Measurements from ENCODE around the gene RAD23B. TPM values are rescaled to one million over a fixed set of nuclear protein-coding genes. Genes with fewer than 3 reads are reported as not detected.

The RAD23B gene
- total RNA-seq, 1 experiment from 2014 or later: 222 TPM

- no peaks in the 10 kb centered on the region for H3K27me3 Mint-ChIP-seq (ENCODE audit: insufficient read depth, unreplicated experiment)
- BruUV-seq (replicated peaks): no TSS peak
- CTCF ChIA-PET: interaction anchor here (2.7 kb wide), 1 partner anchor 10 kb away, joined by 15 read pairs; no protein-coding TSS in a partner anchor
- H3K27ac Mint-ChIP-seq (ENCODE audit: low read depth, unreplicated experiment): no peak overlapping the region
- DNase-seq (ENCODE audit: unreplicated experiment): peak; percentile 30
- peaks cover 16% of the 10 kb centered on the region for H3K9me3 Mint-ChIP-seq (ENCODE audit: unreplicated experiment)
- intact Hi-C loops (cut with micrococcal nuclease): no loop called here
- no peak for TF ChIP-seq CTCF (IDR thresholded peaks at IDR 0.05; ENCODE audit: unreplicated experiment)
- no peak overlapping the region for H3K4me3 Mint-ChIP-seq (ENCODE audit: unreplicated experiment)
- no peaks in the 10 kb centered on the region for H3K36me3 Mint-ChIP-seq (ENCODE audit: insufficient read depth, unreplicated experiment)
- peaks cover 5% of the 10 kb centered on the region for H3K4me1 Mint-ChIP-seq (ENCODE audit: insufficient read depth, unreplicated experiment)
- POLR2A ChIA-PET: no interaction called here
Observed at GRCh38 chr9:107351382-107352045, 68.4 kb downstream of the RAD23B start.

- DNase-seq (ENCODE audit: unreplicated experiment): no peak
- POLR2A ChIA-PET: interaction anchor here (1.4 kb wide), 1 partner anchor 14 kb away, joined by 5 read pairs; no protein-coding TSS in a partner anchor
- BruUV-seq (replicated peaks): no TSS peak
- H3K27ac Mint-ChIP-seq (ENCODE audit: low read depth, unreplicated experiment): no peak overlapping the region
- H3K27me3 Mint-ChIP-seq (ENCODE audit: insufficient read depth, unreplicated experiment): no peaks in the 10 kb centered on the region
- intact Hi-C loops (cut with micrococcal nuclease): no loop called here
- CTCF ChIA-PET: interaction anchor here (0.6 to 3.4 kb wide), 2 partner anchors 14 to 28 kb away, joined by 3 to 22 read pairs; no protein-coding TSS in a partner anchor
- H3K9me3 Mint-ChIP-seq (ENCODE audit: unreplicated experiment): peaks cover 16% of the 10 kb centered on the region
- no peak overlapping the region for H3K4me3 Mint-ChIP-seq (ENCODE audit: unreplicated experiment)
- no peaks in the 10 kb centered on the region for H3K36me3 Mint-ChIP-seq (ENCODE audit: insufficient read depth, unreplicated experiment)
- TF ChIP-seq CTCF (IDR thresholded peaks at IDR 0.05; ENCODE audit: unreplicated experiment): no peak
- peaks cover 5% of the 10 kb centered on the region for H3K4me1 Mint-ChIP-seq (ENCODE audit: insufficient read depth, unreplicated experiment)
Observed at GRCh38 chr9:107355394-107355793, 72.3 kb downstream of the RAD23B start.

DNA sequence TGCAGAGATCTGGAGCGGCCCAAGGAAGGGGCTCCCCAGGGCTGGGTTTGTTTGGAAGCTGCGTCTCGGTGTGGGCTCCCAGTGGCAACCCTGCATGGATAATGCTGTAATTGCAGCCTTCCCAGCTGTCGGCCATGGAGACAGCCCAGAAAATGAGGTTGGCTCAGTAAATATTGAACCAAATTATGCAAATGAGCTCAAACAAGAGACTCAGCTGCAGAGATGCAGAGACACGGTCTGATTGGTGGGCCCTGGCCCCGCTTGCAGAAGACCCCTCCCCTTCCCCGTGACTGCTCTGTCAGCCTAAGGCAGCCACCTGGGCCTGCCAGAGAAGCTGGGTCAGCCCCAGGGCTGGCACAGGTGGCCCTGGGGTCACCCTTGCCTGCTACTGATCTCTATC is 75.9 kb downstream of the RAD23B start:
- Mint-ChIP-seq H3K27ac (ENCODE audit: low read depth, unreplicated experiment) (no peak overlapping the region), H3K4me3 (ENCODE audit: unreplicated experiment) (no peak overlapping the region), H3K36me3 (ENCODE audit: insufficient read depth, unreplicated experiment) (no peaks in the 10 kb centered on the region), H3K9me3 (ENCODE audit: unreplicated experiment) (no peaks in the 10 kb centered on the region), H3K27me3 (ENCODE audit: insufficient read depth, unreplicated experiment) (no peaks in the 10 kb centered on the region), H3K4me1 (ENCODE audit: insufficient read depth, unreplicated experiment) (peaks cover 10% of the 10 kb centered on the region)
- no peak for DNase-seq (ENCODE audit: unreplicated experiment)
- intact Hi-C loops (cut with micrococcal nuclease): no loop called here
- BruUV-seq (replicated peaks): no TSS peak
- CTCF ChIA-PET: interaction anchor here (0.5 to 0.9 kb wide), 2 partner anchors 19 to 63 kb away, joined by 3 read pairs; no protein-coding TSS in a partner anchor
- no peak for TF ChIP-seq CTCF (IDR thresholded peaks at IDR 0.05; ENCODE audit: unreplicated experiment)
- POLR2A ChIA-PET: interaction anchor here (1.5 kb wide), 1 partner anchor 9 kb away, joined by 4 read pairs; no protein-coding TSS in a partner anchor

- H3K27me3 Mint-ChIP-seq (ENCODE audit: insufficient read depth, unreplicated experiment): no peaks in the 10 kb centered on the region
- TF ChIP-seq CTCF (IDR thresholded peaks at IDR 0.05; ENCODE audit: unreplicated experiment): no peak
- DNase-seq (ENCODE audit: unreplicated experiment): no peak
- ChIA-PET POLR2A (interaction anchor here (1.5 kb wide), 1 partner anchor 10 kb away, joined by 4 read pairs; no protein-coding TSS in a partner anchor), CTCF (interaction anchor here (0.6 to 0.7 kb wide), 2 partner anchors 34 to 1129 kb away, joined by 3 read pairs; no protein-coding TSS in a partner anchor)
- H3K4me1 Mint-ChIP-seq (ENCODE audit: insufficient read depth, unreplicated experiment): peaks cover 10% of the 10 kb centered on the region
- H3K36me3 Mint-ChIP-seq (ENCODE audit: insufficient read depth, unreplicated experiment): no peaks in the 10 kb centered on the region
- BruUV-seq (replicated peaks): no TSS peak
- no peak overlapping the region for H3K4me3 Mint-ChIP-seq (ENCODE audit: unreplicated experiment)
- H3K27ac Mint-ChIP-seq (ENCODE audit: low read depth, unreplicated experiment): no peak overlapping the region
- H3K9me3 Mint-ChIP-seq (ENCODE audit: unreplicated experiment): no peaks in the 10 kb centered on the region
- intact Hi-C loops (cut with micrococcal nuclease): no loop called here
Observed at GRCh38 chr9:107360098-107360497, 77.0 kb downstream of the RAD23B start.

Data from MCF 10A (cell line).